Stimulated activated CD8-positive, alpha-beta memory T cell treated with anti-CD3 and anti-CD28 coated beads, Interleukin-15, amount 100 ng/mL, for 1 hour (primary cell): ENCODE data around the gene RAD21L1.

Experiments
- DNase-seq: peaks from one replicate; pipeline ENCODE4 v3.0.0-alpha.2; 2020; ENCODE audit warnings: low read depth

Gene RAD21L1

DNA sequence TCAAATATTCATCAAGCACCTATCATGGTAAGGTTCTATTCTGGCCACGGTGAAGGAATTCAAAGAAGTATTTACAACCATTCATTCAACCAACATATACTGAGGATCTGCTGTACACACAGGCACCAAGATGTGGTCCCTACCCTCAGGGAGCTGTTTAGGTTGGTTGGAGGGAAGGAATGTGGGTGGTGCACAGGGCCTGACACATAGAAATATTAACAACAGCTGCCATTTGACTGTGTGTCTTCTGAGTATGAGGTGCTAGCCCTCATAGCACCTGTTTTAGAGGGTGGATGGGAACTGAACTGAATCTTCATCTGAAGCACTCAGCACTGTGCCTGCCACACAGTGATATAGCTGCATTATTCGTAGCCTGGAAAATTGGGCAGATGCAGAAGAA is 47.5 kb downstream of the RAD21L1 start:
- no peak for DNase-seq

DNA sequence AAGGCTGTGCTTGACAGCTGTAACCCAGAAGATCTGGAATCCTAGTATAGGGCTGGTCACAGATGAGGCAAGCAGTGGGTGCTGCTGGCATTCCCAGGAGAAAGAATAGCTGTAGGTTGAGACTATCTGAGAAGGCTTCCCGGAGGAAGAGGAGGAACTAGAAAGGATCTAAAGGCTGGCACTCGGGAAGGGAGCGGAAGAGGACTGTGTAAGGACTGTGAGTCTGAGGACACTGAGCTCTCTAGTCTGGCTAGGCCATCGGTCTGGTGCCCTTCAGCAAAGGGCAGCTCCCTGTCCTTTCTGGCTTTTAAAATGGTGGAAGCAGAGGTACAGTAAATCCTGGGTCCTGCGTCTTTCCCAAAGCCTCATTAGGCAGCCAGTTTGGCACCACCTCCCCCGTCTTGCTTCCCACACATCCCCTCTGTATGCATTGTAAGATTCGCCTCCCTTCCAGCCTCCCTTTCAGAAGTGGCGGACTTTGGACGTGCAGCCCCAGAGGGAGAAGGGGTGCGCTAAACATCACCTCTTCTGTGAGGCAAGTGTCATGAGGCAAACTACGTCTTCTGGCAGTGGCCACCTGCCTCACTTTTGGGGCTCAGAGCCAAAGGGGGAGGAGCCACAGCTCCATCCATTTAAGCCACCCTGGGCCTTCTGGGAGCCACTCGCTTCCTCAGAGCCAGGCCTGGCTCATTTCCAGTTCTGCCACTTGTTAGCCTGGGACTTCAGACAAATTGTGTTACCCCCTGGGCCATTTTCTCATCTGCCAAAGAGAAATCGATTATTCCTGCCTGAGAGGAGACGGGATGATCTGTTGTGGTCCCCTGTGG is 48.9 kb downstream of the RAD21L1 start:
- DNase-seq = no peak

DNA sequence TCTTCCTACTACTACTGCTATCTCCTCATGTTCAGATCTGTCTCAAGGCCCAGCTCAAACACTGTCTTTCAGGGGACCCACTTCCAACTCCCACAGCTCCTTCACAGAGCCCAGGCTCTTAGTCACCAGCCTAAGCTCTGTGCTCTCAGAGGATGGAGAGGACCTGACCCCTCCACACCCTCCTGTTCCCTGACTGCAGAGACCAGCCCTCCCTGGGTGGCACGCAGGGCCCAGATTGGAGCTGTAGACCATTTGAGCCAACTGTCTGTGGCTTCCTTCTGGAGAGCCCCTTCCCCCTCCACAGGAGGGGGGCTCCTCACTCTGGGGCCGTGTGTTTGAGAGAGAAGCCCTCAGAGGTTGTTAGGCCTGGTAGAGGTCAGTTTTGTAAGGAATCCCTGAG is 50.1 kb downstream of the RAD21L1 start:
- DNase-seq = no peak

DNA sequence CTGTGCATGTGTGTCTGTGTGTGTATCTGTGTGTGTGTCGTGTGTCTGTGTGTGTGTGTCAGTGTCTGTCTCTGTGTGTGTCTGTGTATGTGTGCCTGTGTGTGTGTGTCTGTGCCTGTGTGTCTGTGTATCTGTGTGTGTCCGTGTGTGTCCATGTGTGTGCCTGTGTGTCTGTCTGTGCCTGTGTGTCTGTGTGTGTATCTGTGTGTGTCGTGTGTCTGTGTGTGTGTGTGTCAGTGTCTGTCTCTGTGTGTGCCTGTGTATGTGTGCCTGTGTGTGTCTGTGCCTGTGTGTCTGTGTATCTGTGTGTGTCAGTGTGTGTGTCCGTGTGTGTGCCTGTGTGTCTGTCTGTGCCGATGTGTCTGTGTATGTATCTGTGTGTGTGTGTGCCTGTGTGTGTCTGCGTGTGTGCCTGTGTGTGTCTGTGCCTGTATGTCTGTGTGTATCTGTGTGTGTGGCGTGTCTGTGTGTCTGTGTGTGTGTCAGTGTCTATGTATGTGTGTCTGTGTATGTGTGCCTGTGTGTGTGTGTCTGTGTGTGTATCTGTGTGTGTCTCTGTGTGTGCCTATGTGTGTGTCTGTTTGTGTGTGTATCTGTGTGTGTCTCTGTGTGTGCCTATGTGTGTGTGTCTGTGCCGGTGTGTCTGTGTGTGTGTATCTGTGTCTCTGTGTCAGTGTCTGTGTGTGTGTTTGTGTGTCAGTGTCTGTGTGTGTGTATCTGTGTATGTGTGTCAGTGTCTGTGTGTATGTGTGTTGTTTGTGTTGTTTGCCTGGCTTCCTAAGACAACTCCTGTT is 51.9 kb downstream of the RAD21L1 start:
- DNase-seq = no peak

DNA sequence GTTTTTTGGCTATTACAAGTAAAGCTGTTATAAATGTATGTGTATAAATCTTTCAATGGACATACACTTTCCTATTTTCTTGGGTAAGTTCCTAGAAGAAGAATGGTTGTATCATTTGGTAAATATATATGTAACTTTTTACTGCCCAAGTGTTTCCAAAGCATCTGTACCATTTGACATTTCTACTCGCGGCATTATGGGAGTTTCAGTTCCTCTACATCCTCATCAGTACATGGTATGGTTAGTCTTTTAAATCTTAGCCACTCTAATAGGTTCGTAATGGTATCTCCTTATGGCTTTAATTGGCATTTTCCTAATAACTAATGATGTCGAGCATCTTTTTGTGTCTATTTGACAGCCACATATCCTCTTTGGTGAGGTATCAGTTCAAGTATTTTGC is 53.1 kb downstream of the RAD21L1 start:
- no peak for DNase-seq

DNA sequence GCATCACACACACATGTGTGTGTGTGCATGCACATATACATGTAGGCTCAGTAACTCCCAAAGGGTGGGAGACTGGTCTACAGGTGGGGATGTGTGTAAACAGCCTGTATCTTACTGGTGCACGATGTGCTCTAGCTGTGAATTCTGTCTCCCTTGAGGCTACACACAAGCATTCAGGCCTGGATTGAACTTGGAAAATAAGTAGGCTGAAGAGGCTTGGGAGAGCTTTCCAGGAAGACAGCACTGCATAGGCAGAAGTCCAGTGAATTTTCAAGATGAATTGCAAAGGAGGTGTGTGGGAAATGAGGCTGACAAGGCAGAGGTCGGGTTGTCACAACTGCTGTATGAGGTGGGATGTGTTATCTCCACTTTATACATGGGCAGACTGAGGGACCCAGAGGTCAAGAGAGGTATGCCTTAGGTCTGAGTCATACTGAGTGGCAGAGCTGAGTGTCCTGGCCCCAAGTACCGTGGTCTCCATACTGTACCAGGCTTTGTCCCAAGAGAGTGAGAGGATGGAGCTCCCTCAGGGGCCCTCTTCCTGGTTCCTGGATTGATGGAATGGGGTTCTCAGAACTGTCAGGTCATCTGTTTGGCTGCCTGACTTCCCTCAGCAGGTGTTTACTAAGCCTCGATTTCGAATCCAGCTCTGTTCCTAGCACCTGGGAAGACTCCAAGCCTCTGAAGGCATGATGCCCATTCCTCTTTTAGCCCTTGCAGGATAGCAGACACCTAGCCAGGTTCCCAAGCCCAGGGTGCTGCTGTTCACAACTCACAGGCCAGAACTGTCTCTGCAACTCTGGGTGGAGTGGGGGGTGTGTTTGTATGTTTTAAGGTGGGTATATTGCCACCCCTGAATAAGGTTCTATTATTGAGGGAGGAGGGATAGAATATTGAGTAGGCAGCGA is 54.6 kb downstream of the RAD21L1 start:
- DNase-seq = no peak

DNA sequence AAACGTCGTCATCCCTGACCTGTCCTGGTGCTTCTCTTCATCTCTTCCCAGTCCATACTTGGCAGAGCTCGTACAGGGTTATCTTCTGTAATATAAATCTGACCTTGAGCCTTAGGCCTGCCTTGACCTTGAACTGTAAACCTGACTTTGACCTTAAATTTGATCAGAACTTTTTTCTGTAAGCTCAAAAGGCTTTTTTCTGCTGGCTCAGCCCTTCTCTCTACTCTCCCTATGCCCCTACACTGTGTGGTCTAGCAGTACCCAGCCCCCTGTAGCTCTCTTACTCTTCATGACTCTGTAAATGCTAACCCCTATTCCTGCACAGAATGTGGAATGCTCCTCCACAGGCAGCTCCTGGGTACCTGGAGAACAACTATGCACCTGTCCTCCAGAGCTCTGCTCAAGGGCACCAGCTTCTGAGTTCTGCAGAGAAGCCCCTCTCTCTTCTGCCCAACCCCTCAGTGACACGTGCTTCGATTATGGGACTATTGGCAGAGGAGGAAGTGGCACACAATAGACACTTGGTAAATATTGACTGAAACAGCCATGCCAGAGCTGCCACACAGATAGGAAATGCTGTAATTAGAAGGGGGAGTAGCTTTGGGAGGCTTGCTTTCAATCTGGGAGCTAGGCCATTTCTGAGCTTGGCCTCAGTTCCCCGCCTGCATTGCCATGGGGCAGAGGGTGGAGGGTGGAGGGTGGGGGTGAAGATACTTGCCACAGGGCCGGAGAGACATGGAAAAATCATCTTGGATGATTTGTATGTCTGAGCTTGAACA is 55.6 kb downstream of the RAD21L1 start:
- DNase-seq = no peak

DNA sequence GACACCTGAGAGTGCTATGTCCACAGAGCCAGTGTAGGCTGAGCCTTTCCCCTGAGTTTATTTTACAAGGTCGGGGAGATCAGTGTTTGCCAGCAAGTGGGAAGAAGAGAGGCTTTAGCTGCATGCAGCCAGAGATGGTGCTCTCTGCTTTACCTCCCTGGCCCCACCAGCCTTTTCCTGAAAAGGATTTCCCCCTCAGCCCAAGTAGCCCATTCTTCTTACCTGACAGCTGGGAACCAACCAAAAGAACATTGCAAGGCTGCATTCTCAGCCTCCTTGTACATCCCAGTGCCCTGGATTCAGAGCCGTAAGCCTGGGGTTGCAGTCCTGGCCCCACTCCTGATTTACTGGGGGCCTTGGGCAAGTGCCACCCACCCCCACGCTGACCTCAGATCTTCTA is 57.1 kb downstream of the RAD21L1 start:
- DNase-seq = no peak

DNA sequence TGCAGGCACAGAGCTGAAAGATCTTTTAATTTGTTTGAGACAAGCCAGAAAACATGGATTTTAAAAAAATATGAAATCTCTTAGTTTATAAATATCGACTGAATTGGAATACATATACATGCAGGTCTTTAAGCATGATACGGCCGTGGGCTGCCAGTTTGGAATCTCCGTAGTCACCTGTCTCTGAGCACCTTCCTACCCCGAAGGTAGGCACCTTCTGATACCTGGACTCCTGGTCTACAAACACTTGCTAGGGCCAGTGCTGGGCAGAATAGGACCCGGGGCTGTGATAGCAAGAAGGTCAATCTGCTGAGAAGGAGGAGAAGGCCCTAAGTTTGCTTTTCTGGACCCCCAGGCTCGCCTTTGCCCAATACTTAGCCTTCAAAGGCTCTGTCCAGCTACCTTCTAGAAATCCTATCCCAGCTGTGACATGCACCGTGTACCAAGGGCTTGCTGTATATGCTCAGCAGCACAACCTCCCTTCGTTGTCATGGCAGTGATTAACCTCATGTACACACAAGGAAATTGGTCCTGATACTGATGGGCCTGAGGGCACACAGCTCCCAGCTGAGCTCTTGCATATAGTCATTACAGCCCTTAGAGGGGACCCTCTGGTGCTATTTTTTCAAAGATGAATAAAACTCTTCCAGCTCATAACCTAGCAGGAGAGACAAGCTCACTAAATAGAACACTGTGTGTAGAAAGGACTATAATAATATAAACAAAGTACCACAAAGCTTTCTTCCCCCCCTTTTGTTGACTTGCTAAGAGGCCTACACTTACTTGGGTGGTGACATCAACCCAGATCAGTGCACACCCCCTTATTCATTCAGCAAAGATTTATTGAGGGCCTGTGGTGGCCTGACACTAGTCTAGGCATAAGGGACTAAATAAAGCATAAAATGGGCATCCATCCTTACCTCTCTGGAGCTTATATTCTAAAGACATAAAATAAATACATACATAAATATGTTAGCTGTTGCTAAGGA is 58.0 kb downstream of the RAD21L1 start:
- no peak for DNase-seq

DNA sequence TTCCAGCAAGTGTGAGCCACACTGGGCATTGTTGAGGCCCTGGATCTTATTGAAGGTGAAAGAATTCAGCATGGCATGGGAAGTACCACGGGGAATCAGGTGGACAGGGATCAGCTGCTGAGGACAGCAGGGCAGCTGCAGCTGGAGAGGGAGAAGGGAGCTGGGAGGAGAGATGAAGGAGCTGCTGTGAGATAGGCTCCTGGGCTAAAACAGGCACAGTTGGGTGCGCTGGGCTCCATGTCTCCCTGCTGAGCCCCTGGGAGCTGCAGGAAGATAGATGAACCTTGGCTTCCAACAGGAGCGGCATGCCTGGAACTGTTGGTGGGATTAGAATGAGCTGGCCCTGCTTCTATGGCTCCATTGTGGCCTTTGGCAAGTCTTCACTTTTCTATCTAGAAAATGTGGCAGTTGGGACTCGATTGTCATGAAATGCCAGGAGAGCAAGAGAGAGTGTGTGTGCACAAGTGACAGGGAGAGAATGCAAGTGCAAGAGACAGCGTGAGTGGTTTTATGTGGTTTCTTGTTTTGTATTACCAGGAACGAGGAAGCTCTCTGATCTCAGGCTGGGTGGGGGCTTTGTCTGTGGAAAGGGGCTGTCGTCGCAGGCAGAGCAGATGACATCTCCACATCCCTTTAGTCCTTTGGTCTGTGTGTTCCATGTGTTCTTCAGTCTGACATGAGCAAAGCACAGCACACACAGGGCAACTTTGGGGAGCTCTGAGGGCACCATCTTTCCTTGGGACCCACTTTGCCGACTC is 60.6 kb downstream of the RAD21L1 start:
- no peak for DNase-seq

DNA sequence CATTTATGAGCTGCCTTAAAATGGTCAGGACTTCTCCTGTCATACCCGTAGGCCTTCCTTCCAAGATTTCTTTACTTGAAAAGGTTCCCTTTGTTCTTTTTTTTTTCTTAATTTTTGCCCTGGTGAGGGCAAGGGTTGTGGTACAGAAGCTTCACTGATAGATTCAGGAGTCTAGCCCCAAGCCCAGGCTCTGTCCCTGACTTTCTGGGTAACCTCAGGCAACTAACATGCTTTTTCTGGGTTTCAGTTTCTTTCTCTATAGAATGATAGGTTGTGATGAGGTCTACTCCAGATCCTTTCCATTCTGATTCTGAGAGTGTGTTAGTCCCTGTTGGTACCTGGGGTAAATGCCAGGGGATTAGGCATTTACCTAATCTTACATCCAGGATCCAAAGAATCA is 61.5 kb downstream of the RAD21L1 start:
- no peak for DNase-seq

DNA sequence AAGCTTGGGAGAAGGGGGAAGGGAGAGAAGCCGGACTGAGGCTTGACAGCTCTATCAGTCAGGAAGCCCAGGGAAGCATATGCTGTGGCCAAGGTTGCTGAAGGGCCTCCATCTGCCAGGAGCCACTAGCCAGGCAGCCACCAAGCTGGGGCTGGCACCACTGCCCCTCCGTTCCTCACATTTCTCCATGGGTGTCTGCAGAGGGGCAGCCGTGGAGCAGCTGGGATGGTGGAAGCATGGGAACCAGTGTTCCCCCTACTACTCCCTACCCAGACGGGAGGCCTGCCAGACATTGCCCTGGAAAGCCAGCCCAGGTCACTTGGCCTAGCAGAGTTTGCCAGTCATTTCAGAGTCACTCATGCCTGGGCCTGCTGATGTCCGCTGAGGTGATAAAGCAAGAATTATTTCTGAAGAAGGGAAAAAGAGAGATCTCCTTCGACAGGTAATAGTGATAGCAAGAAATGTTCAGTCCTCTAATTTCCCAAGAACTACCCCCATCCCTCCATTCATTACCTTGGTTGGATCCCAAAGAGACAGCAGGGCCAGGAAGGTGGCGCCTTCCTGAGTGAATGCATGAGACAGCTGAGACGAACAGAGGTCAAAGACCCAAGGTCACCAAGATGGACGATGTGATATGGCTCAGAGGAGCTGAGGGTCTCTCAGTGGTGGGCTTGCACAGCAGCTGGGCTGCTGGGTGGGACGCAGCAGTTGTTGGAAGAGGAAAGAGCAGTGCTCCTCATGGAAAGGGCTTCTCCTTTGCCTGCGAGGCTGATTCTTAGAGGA is 62.1 kb downstream of the RAD21L1 start:
- no peak for DNase-seq

DNA sequence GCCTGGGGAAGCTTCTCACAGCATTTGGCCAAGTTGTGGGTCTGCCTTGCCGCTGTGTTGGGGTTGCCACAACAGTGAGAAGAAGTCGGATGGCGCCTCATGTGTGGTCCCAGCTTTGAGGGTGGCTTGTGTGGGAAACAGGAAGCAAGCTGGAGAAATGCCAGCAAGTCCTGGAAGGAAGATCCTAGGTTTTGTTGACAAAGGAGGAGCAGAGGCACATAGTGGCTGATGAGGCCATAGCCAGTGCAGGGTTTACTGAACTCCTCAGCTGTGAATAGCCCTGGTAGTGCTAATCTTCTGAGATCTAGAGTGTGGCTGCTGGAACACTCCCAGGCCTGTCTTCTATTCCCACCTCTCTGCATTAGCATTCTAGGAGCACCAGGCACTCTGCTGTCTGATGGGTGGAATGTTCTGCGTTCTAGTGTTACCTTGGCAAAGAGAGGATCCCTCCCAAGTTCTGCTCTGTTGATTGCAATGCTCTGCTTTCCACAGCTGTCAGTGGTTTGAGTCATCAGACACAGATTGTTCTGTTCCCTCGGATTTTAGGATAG is 65.4 kb downstream of the RAD21L1 start:
- DNase-seq = no peak

DNA sequence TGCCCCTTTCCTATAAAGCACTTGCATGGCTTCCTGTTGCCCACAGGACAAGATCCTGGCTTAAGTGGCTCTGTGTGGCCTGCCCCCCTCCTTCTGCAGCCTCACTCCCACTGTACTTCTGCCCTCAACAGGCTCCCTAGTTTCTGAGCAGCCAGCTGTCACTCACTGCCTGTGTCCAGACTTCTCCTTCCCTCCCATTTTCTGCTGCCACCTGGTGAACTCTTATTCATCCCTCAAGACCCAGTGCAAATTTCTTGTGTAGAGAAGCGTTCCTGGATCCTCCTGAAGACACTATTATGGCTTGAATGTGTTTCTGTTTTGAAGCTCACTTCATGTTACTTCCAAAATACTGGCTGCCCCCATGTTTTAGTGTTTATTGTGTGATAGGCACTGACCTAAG is 66.8 kb downstream of the RAD21L1 start:
- no peak for DNase-seq

DNA sequence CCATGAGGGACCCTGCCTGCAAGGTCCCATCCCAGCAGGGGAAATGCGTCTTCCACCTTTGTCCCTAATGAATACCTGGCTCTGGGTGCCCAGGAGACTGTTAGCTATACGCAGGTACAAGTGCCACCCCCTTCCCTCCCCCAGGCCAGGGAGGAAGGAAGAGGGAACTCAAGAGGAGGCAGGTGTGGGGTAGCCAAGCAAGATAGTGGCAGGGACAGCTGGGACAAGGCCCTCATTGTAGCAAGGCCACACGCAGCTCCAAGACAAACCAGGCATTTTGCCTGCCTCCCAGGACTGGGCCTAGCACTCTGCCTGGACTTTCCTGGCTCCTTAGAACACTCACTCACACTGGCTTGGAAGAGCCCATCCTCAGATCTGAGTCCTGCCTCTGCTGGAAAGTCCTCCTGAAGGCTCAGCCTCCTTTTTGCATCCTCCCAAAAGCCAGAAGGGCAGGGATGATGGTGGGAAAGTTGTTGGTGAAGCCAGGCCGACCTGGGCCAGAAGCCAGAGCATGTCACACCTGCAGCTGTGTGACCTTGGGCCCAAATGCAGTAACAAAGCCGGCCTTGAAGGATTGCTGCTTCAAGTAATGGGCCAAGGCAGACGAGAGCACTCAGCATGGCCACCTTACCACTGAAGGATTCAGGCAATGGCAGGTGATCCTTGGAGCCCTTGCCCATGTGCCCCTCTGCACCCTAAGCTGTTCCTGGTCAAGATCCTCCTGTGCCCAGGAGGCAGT is 68.0 kb downstream of the RAD21L1 start:
- no peak for DNase-seq

DNA sequence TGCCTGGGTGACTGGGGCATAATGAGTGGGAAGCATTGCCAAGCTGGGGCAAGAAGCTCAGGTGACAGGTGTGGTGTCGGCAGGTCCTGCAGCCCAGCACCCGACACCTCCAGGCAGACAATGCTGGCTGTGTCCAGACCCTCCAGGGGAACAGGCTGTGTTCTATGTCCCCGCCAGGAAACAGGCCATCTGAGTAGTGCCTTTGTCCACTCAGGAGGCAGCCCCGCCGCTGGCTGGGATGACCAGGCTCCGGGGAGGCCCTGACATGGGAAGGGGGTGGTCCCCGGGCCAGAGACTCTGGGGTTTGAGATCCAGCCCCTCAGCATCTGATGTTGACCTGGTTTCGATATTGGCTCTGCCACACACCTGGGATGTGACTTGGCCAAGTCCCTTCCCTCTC is 68.7 kb downstream of the RAD21L1 start:
- no peak for DNase-seq

DNA sequence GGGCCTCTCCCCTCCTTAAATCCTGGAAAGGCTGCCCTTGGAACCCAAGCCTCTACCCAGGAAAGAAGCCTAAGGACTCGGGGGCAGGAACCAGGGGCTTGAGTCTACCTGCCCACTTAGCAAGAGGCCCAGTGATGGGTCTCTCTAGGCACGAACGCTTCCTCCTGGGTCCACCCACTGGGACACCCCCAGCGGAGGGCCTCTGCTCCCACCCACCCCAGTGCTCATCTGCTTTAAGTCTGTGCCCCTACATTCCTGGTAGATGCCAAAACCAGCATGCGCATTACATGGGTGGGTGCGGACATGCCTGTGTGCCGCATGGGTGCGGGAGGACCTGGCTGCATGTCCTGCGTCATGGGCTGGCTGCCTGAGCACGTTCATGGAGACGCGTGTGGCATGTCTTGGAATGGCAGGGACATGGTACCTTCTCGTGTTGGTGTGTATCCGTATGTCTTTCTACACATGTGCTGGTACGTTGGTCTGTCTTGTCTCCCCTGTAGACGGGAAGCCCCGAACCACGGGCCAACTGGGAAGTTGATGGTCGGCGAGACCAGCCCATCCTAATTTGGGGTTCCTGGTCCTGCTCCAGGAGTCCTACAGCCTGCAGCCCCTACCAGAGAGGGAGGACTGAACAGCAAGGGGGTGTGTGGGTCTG is 69.6 kb downstream of the RAD21L1 start:
- no peak for DNase-seq
